ENCODE results near the gene DPM2.

Gene DPM2

GRCh38 chr9:127971357-127972235 is 33.9 kb upstream of the DPM2 start:
- H3K27ac ChIP-seq (ENCODE audit: low read length): no peak overlapping the region

GRCh38 chr9:127970401-127971313 is 33.0 kb upstream of the DPM2 start:
- ATAC-seq (ENCODE audit: insufficient read depth, low read depth) (0 out of 3 replicates have a peak, but pooled peaks have one; percentile 29), DNase-seq (no peak)
- Histone ChIP-seq H3K27ac (ENCODE audit: low read length) (no peak overlapping the region), H4K20me1 (ENCODE audit: insufficient read depth, low read length) (peaks cover 62% of the 10 kb centered on the region), H3K4me1 (ENCODE audit: insufficient read depth, low read length) (no peaks in the 10 kb centered on the region), H3K36me3 (ENCODE audit: insufficient read depth, low read length) (no peaks in the 10 kb centered on the region), H3K27me3 (ENCODE audit: insufficient read depth, low read length, poor library complexity) (no peaks in the 10 kb centered on the region), H3K9ac (ENCODE audit: low read depth, low read length) (no peak overlapping the region), H3K4me3 (ENCODE audit: low read depth in 1 of 2, low read length in 2 of 2) (no peak overlapping the region), H3K4me2 (ENCODE audit: insufficient read depth, low read length) (no peak overlapping the region), H2AFZ (ENCODE audit: low read depth, low read length) (no peak overlapping the region), H3K79me2 (ENCODE audit: insufficient read depth, low read length) (peaks cover 4% of the 10 kb centered on the region), H3K9me3 (ENCODE audit: insufficient read depth, low read length, severe bottlenecking) (no peaks in the 10 kb centered on the region)
- TF ChIP-seq EZH2 (IDR thresholded peaks at IDR 0.05; ENCODE audit: borderline replicate concordance, low read depth, low read length, severe bottlenecking) (no peak), CTCF (IDR thresholded peaks at IDR 0.05; ENCODE audit: borderline replicate concordance, extremely low read depth, low read length, poor library complexity, severe bottlenecking) (no peak)

More at GRCh38 chr9:127971357-127972235, 33.9 kb upstream of the DPM2 start:
- TF ChIP-seq EZH2 (IDR thresholded peaks at IDR 0.05; ENCODE audit: borderline replicate concordance, low read depth, low read length, severe bottlenecking): no peak
- no peak for TF ChIP-seq CTCF (IDR thresholded peaks at IDR 0.05; ENCODE audit: borderline replicate concordance, extremely low read depth, low read length, poor library complexity, severe bottlenecking)
- Histone ChIP-seq H3K4me2 (ENCODE audit: insufficient read depth, low read length) (no peak overlapping the region), H3K4me1 (ENCODE audit: insufficient read depth, low read length) (peaks cover 6% of the 10 kb centered on the region; the same call in 1 of the 2 replicates), H3K4me3 (ENCODE audit: low read depth in 1 of 2, low read length in 2 of 2) (no peak overlapping the region), H3K9ac (ENCODE audit: low read depth, low read length) (no peak overlapping the region), H3K9me3 (ENCODE audit: insufficient read depth, low read length, severe bottlenecking) (no peaks in the 10 kb centered on the region), H3K79me2 (ENCODE audit: insufficient read depth, low read length) (peaks cover 10% of the 10 kb centered on the region), H3K27me3 (ENCODE audit: insufficient read depth, low read length, poor library complexity) (no peaks in the 10 kb centered on the region), H2AFZ (ENCODE audit: low read depth, low read length) (no peak overlapping the region), H4K20me1 (ENCODE audit: insufficient read depth, low read length) (peaks cover 69% of the 10 kb centered on the region), H3K36me3 (ENCODE audit: insufficient read depth, low read length) (no peaks in the 10 kb centered on the region)
- ATAC-seq (ENCODE audit: insufficient read depth, low read depth) (no peak), DNase-seq (no peak)

GRCh38 chr9:127968700-127969383 is 31.2 kb upstream of the DPM2 start:
- DNase-seq (no peak), ATAC-seq (ENCODE audit: insufficient read depth, low read depth) (no peak)
- Histone ChIP-seq H3K4me2 (ENCODE audit: insufficient read depth, low read length) (no peak overlapping the region), H3K4me3 (ENCODE audit: low read depth in 1 of 2, low read length in 2 of 2) (no peak overlapping the region), H3K27ac (ENCODE audit: low read length) (no peak overlapping the region), H3K9ac (ENCODE audit: low read depth, low read length) (no peak overlapping the region), H3K27me3 (ENCODE audit: insufficient read depth, low read length, poor library complexity) (no peaks in the 10 kb centered on the region), H3K36me3 (ENCODE audit: insufficient read depth, low read length) (no peaks in the 10 kb centered on the region), H3K9me3 (ENCODE audit: insufficient read depth, low read length, severe bottlenecking) (no peaks in the 10 kb centered on the region), H3K4me1 (ENCODE audit: insufficient read depth, low read length) (no peaks in the 10 kb centered on the region), H2AFZ (ENCODE audit: low read depth, low read length) (no peak overlapping the region), H3K79me2 (ENCODE audit: insufficient read depth, low read length) (peaks cover 4% of the 10 kb centered on the region; the same call in 1 of the 2 replicates), H4K20me1 (ENCODE audit: insufficient read depth, low read length) (peaks cover 57% of the 10 kb centered on the region)
- TF ChIP-seq EZH2 (IDR thresholded peaks at IDR 0.05; ENCODE audit: borderline replicate concordance, low read depth, low read length, severe bottlenecking) (no peak), CTCF (IDR thresholded peaks at IDR 0.05; ENCODE audit: borderline replicate concordance, extremely low read depth, low read length, poor library complexity, severe bottlenecking) (no peak)

Data from DND-41 (cell line).